Neuronal stem cell (in vitro differentiated cells): ENCODE data around the gene YRDC.

Experiments
- DNase-seq: peaks from one replicate; pipeline ENCODE4 v3.0.0-alpha.2; 2013; ENCODE audit warnings: low spot score
- H2AFZ ChIP-seq: one replicate; pipeline ENCODE4 v1.6.1; 2013; ENCODE audit warnings: mild to moderate bottlenecking, low read length, inconsistent platforms
- H2AK5ac ChIP-seq: 2 replicates; pipeline ENCODE4 v1.6.1; 2013; ENCODE audit warnings: low read depth, mild to moderate bottlenecking, inconsistent platforms, low read length, moderate library complexity, mixed read lengths
- H2BK120ac ChIP-seq: 2 replicates; pipeline ENCODE4 v1.6.1; 2013; ENCODE audit warnings: low read depth, mild to moderate bottlenecking, inconsistent platforms, low read length, moderate library complexity, mixed read lengths
- H2BK12ac ChIP-seq: one replicate; pipeline ENCODE4 v1.6.1; 2013; ENCODE audit warnings: low read length, inconsistent platforms
- H2BK15ac ChIP-seq: 2 replicates; pipeline ENCODE4 v1.6.1; 2013; ENCODE audit warnings: mild to moderate bottlenecking, low read length, inconsistent platforms, mixed read lengths
- H2BK5ac ChIP-seq: one replicate; pipeline ENCODE4 v1.6.1; 2013; ENCODE audit warnings: inconsistent platforms, mild to moderate bottlenecking, low read length, moderate library complexity
- H3K14ac ChIP-seq: one replicate; pipeline ENCODE4 v1.6.1; 2013; ENCODE audit warnings: low read length, inconsistent platforms
- H3K18ac ChIP-seq: 2 replicates; pipeline ENCODE4 v1.6.1; 2013; ENCODE audit warnings: low read length, inconsistent platforms
- H3K23ac ChIP-seq: 2 replicates; pipeline ENCODE4 v1.6.1; 2013; ENCODE audit warnings: low read depth, mild to moderate bottlenecking, mixed read lengths, low read length, inconsistent platforms; ENCODE audit not compliant: poor library complexity
- H3K27ac ChIP-seq: replicated peaks from 3 replicates; pipeline ENCODE4 v1.5.1; 2013; ENCODE audit warnings: low read length, inconsistent platforms
- H3K27me3 ChIP-seq, 3 experiments: 2 replicates each; pipeline ENCODE4 v1.6.1; 2013; ENCODE audit warnings: low read length in 3 of 3, mild to moderate bottlenecking in 2 of 3, inconsistent platforms in 1 of 3, low read depth in 1 of 3, mixed read lengths in 1 of 3, moderate library complexity in 1 of 3; ENCODE audit not compliant: control insufficient read depth in 3 of 3, insufficient read depth in 3 of 3
- H3K36me3 ChIP-seq, 2 donors: replicated peaks in 1 of 2; 2 replicates each; pipeline ENCODE4 v1.6.1; 2013; ENCODE audit warnings: low read length in 2 of 2; ENCODE audit not compliant: control insufficient read depth in 2 of 2, insufficient read depth in 2 of 2
- H3K4ac ChIP-seq: 2 replicates; pipeline ENCODE4 v1.6.1; 2013; ENCODE audit warnings: inconsistent platforms, mild to moderate bottlenecking, low read length, moderate library complexity
- H3K4me1 ChIP-seq, 2 donors: 1 replicate in 1 of 2; 2 replicates in 1 of 2; pipeline ENCODE4 v1.6.1; 2013; ENCODE audit warnings: low read length in 2 of 2, low read depth in 1 of 2; ENCODE audit not compliant: control insufficient read depth in 2 of 2, insufficient read depth in 1 of 2
- H3K4me2 ChIP-seq: one replicate; pipeline ENCODE4 v1.6.1; 2013; ENCODE audit warnings: mild to moderate bottlenecking, low read length, inconsistent platforms; ENCODE audit not compliant: insufficient read depth, poor library complexity, severe bottlenecking
- H3K4me3 ChIP-seq, 2 donors: 2 replicates each; pipeline ENCODE4 v1.5.1; 2013; ENCODE audit warnings: low read length in 2 of 2, mild to moderate bottlenecking in 2 of 2, inconsistent platforms in 1 of 2, moderate library complexity in 1 of 2
- H3K79me1 ChIP-seq: one replicate; pipeline ENCODE4 v1.6.1; 2013; ENCODE audit warnings: low read depth, mild to moderate bottlenecking, inconsistent platforms, low read length, moderate library complexity
- H3K9ac ChIP-seq: one replicate; pipeline ENCODE4 v1.6.1; 2013; ENCODE audit warnings: mild to moderate bottlenecking, low read depth, low read length, inconsistent platforms; ENCODE audit not compliant: poor library complexity
- H3K9me3 ChIP-seq, 2 donors: replicated peaks in 1 of 2; 2 replicates each; pipeline versions ENCODE3 to v1.6.1; 2013; ENCODE audit warnings: low read length in 2 of 2, mild to moderate bottlenecking in 2 of 2, inconsistent platforms in 1 of 2, low read depth in 1 of 2, mixed read lengths in 1 of 2, moderate library complexity in 1 of 2; ENCODE audit not compliant: control insufficient read depth in 2 of 2, insufficient read depth in 1 of 2
- H4K8ac ChIP-seq: one replicate; pipeline ENCODE4 v1.6.1; 2013; ENCODE audit warnings: low read depth, mild to moderate bottlenecking, inconsistent platforms, low read length, moderate library complexity
- H4K91ac ChIP-seq: one replicate; pipeline ENCODE4 v1.6.1; 2013; ENCODE audit warnings: low read length, low read depth, mild to moderate bottlenecking, inconsistent platforms; ENCODE audit not compliant: poor library complexity
- WGBS, 2 donors: extraction: QIAGEN DNeasy Blood & Tissue Kit; methylation state at CpG; one replicate each; pipeline ENCODE4 v1.1.7; 2013; ENCODE audit warnings: missing lambda C conversion rate in 2 of 2, mixed read lengths in 1 of 2; ENCODE audit not compliant: insufficient read length in 2 of 2, insufficient replicate concordance in 1 of 2; ENCODE audit errors: extremely low coverage in 2 of 2; 5-methylcytosine and 5-hydroxymethylcytosine counted together

Gene YRDC

GRCh38 chr1:37851262-37851661 is 43.3 kb upstream of the YRDC start:
- H4K91ac ChIP-seq = no peak overlapping the region
- no peak overlapping the region for H2BK15ac ChIP-seq
- H3K9ac ChIP-seq = no peak overlapping the region
- H3K4ac ChIP-seq = no peak overlapping the region
- DNase-seq = no peak
- no peak overlapping the region for H3K18ac ChIP-seq
- H3K4me3 ChIP-seq = no peak overlapping the region
- no peak overlapping the region for H3K27ac ChIP-seq
- no peak overlapping the region for H2AFZ ChIP-seq
- H3K79me1 ChIP-seq = peaks cover 2% of the 10 kb centered on the region
- H3K4me1 ChIP-seq = no peaks in the 10 kb centered on the region
- no peak overlapping the region for H2AK5ac ChIP-seq
- H2BK5ac ChIP-seq = no peak overlapping the region
- no peaks in the 10 kb centered on the region for H3K27me3 ChIP-seq
- no peak overlapping the region for H2BK12ac ChIP-seq
- H3K4me2 ChIP-seq = no peak overlapping the region
- H3K36me3 ChIP-seq = peaks cover 2 to 79% of the 10 kb centered on the region in 2 donors
- H4K8ac ChIP-seq = no peak overlapping the region
- H2BK120ac ChIP-seq = no peak overlapping the region
- no peaks in the 10 kb centered on the region for H3K9me3 ChIP-seq
- H3K23ac ChIP-seq = no peak overlapping the region
- no peak overlapping the region for H3K14ac ChIP-seq

- H3K14ac ChIP-seq = no peak overlapping the region
- H3K27me3 ChIP-seq = no peaks in the 10 kb centered on the region
- WGBS, 2 donors = no CpG with 5 or more reads among the region's 6 CpGs
- H4K91ac ChIP-seq = no peak overlapping the region
- peaks cover 2% of the 10 kb centered on the region for H3K79me1 ChIP-seq
- no peak overlapping the region for H3K4ac ChIP-seq
- no peak overlapping the region for H2AFZ ChIP-seq
- H3K4me2 ChIP-seq = no peak overlapping the region
- no peak overlapping the region for H2BK15ac ChIP-seq
- H3K9ac ChIP-seq = no peak overlapping the region
- no peak for DNase-seq
- no peak overlapping the region for H2BK12ac ChIP-seq
- no peaks in the 10 kb centered on the region for H3K4me1 ChIP-seq
- H3K4me3 ChIP-seq = no peak overlapping the region
- no peaks in the 10 kb centered on the region for H3K9me3 ChIP-seq
- no peak overlapping the region for H3K27ac ChIP-seq
- no peak overlapping the region for H2AK5ac ChIP-seq
- H4K8ac ChIP-seq = no peak overlapping the region
- no peak overlapping the region for H2BK120ac ChIP-seq
- peaks cover 2 to 78% of the 10 kb centered on the region in 2 donors for H3K36me3 ChIP-seq
- no peak overlapping the region for H3K18ac ChIP-seq
- H2BK5ac ChIP-seq = no peak overlapping the region
- no peak overlapping the region for H3K23ac ChIP-seq
These were observed 42.4 kb upstream of the YRDC start for GRCh38 chr1:37850352-37850955.

GRCh38 chr1:37849480-37849879 is 41.5 kb upstream of the YRDC start:
- Histone ChIP-seq H3K27ac (no peak overlapping the region), H3K18ac (no peak overlapping the region), H2BK120ac (no peak overlapping the region), H2BK12ac (no peak overlapping the region), H3K27me3 (no peaks in the 10 kb centered on the region), H4K91ac (no peak overlapping the region), H4K8ac (no peak overlapping the region), H3K14ac (no peak overlapping the region), H2AFZ (no peak overlapping the region), H3K4me3 (no peak overlapping the region), H3K4me1 (no peaks in the 10 kb centered on the region), H3K9me3 (no peaks in the 10 kb centered on the region), H3K4me2 (no peak overlapping the region), H3K23ac (no peak overlapping the region), H3K36me3 (peaks cover 0 to 70% of the 10 kb centered on the region in 2 donors), H2AK5ac (no peak overlapping the region), H3K9ac (no peak overlapping the region), H3K79me1 (peaks cover 2% of the 10 kb centered on the region), H3K4ac (no peak overlapping the region), H2BK15ac (no peak overlapping the region), H2BK5ac (no peak overlapping the region)
- DNase-seq = no peak
- WGBS, 2 donors = no CpG with 5 or more reads among the region's 3 CpGs

- no peak overlapping the region for H3K9ac ChIP-seq
- peaks cover 2% of the 10 kb centered on the region for H3K79me1 ChIP-seq
- no peaks in the 10 kb centered on the region for H3K27me3 ChIP-seq
- no peak overlapping the region for H3K4me3 ChIP-seq
- no peak overlapping the region for H2AK5ac ChIP-seq
- H2BK12ac ChIP-seq = no peak overlapping the region
- WGBS, 2 donors = no CpG with 5 or more reads among the region's 4 CpGs
- no peak overlapping the region for H2BK15ac ChIP-seq
- H2BK120ac ChIP-seq = no peak overlapping the region
- peaks cover 0 to 49% of the 10 kb centered on the region in 2 donors for H3K36me3 ChIP-seq
- no peak overlapping the region for H4K8ac ChIP-seq
- H3K27ac ChIP-seq = no peak overlapping the region
- H3K14ac ChIP-seq = no peak overlapping the region
- no peak overlapping the region for H3K4me2 ChIP-seq
- no peak overlapping the region for H3K18ac ChIP-seq
- no peak overlapping the region for H3K4ac ChIP-seq
- DNase-seq = no peak
- H3K23ac ChIP-seq = no peak overlapping the region
- no peak overlapping the region for H2BK5ac ChIP-seq
- no peak overlapping the region for H4K91ac ChIP-seq
- no peak overlapping the region for H2AFZ ChIP-seq
- H3K9me3 ChIP-seq = no peaks in the 10 kb centered on the region
- no peaks in the 10 kb centered on the region for H3K4me1 ChIP-seq
These were observed 38.8 kb upstream of the YRDC start for GRCh38 chr1:37846647-37847339.
